ENCODE measurements around the gene IMPA2.
"Not testable (repeated sequence)": the region's sequence is repeated elsewhere in the genome, so short reads cannot be mapped to it uniquely, and the experiment has no call there.

The IMPA2 gene

DNA sequence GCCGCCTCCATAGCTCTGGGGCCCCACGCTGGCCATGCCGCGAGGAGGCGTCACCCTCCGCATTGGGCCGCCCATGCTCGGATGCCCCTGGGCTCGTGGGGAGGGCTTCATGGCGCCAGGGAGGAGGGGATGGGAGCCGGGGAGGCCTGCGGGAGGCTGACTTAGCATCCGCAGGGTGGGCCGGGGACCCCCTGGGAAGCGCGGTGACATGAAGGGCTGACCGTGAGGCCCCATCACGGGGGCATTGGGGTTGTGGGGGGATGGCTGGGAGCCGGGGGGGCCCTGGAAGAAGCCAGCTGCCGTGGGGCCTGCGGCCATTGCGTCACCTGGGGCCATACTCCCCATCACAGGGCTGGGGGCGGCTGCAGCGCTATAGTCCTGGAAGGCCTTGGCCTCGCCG is 86.4 kb downstream of the IMPA2 start:
- no peak overlapping the region for H3K4me2 ChIP-seq
- peaks cover 14 to 19% (median 17%) of the 10 kb centered on the region in 11 experiments; a peak in 18 of 22 replicates for H3K9me3 ChIP-seq (replicated peaks in 1 of 11)
- no peak for TF ChIP-seq Cebpa-rat (IDR thresholded peaks at IDR 0.05)
- H4K20me1 ChIP-seq, result no peaks in the 10 kb centered on the region
- H3K36me3 ChIP-seq, result no peaks in the 10 kb centered on the region
- H3K27ac ChIP-seq, result no peak overlapping the region
- no peak overlapping the region for H3K4me3 ChIP-seq
- no peaks in the 10 kb centered on the region for H3K27me3 ChIP-seq
- no peak overlapping the region for H3K9ac ChIP-seq
- H3K4me1 ChIP-seq, result peaks cover 0 to 5% (median 4%) of the 10 kb centered on the region in 10 experiments; a peak in 6 of 20 replicates

DNA sequence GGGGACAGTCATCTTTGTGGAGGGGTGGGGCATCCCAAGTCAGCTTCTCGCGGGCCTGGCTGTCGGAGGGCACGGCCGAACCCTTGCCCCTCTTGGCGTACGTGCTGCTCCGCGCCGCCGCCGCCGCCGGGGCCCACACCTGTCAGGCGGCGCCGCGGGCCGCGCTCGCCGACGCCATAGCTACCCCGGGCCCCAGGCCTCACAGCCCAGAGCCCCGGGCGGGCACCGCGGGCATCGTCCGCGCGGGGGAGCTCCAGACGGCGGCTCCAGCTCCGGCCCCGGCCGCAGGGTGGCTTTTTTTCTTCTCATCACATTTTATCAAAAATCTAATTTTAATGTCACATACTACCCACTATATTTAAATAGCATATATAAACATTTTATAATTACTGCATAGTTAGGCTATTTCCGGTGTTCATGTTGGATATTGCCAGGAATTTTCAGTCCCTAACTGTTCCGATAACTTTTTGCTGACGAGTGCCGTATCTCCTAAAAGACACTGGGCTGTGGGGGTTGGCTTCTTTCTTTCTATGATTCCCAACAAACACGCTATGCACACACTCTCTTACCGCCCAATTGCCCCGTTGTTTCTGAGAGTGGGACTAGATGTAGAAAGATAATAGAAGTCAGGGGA is 87.1 kb downstream of the IMPA2 start:
- H4K20me1 ChIP-seq, result not testable (repeated sequence)

DNA sequence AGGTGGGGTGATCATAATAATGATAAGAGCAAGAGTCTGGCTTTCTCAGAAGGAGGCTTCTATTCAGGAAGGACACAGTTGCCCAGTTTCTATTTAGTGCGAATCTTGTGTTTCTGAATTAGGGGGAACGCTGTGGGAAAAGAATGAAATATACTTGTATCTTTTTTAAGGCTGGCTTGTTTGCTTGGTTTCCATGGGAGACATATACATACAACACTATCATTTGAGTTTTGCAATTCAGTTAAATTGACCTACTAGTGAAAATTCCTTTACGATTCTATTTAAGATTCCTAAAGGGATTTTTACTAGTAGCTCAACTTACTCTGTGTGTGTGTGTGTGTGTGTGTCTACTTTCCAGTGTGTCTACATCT is 87.6 kb downstream of the IMPA2 start:
- no peak for TF ChIP-seq Cebpa-rat (IDR thresholded peaks at IDR 0.05)
- H3K27ac ChIP-seq, result no peak overlapping the region
- H3K4me2 ChIP-seq, result no peak overlapping the region

More for the DNA sequence above, 87.1 kb downstream of the IMPA2 start:
- H3K27me3 ChIP-seq, H3K4me2 ChIP-seq, H3K4me3 ChIP-seq, H3K9ac ChIP-seq, H3K4me1 ChIP-seq, H3K36me3 ChIP-seq, H3K27ac ChIP-seq: not testable (repeated sequence)
- H3K9me3 ChIP-seq (replicated peaks in 1 of 11), result peaks cover 14 to 19% (median 17%) of the 10 kb centered on the region in 11 experiments; a peak in 18 of 22 replicates

DNA sequence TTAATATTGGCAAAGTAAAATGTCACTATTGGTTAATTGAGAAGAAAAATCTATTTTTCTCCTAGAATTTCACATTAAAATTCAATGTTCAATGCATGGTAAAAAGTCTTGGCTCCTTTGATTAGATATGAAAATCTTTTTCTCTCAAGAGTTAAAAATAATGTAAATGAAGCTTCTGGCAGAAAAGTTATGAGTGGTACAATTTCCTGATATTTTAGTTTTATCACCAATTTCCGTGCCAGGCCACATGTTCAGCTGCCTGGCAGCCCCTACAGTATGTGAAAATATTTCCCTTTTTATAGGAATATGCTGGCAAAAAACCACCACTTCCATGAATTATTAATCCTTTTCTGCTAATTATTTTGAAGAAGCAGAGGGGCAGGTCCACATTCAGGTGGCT is 89.8 kb downstream of the IMPA2 start:
- not testable (repeated sequence) for H3K4me3 ChIP-seq

More for the DNA sequence above, 87.6 kb downstream of the IMPA2 start:
- Histone ChIP-seq H3K36me3 (no peaks in the 10 kb centered on the region), H3K4me3 (no peak overlapping the region), H3K4me1 (no peaks in the 10 kb centered on the region), H4K20me1 (no peaks in the 10 kb centered on the region), H3K9me3 (replicated peaks in 1 of 11) (peaks cover 14 to 19% (median 17%) of the 10 kb centered on the region in 11 experiments; a peak in 18 of 22 replicates), H3K27me3 (no peaks in the 10 kb centered on the region), H3K9ac (no peak overlapping the region)

DNA sequence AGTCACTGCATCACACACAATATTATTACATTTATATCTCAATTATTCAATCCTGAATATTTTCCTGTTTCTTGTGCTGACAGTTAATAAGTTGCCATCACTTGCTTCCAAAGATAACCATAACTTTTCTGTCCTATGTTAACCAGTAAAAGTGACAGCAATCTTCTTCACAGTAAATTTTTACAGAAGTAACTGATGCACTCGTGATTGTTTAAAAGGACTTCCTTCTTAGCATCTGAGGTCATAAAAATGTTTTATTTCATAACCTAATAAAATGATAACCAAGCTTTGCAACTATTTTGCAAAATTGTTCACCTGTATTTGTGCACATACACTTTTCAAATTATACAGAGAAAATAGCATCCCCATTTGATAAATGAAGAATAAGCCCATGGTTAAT is 91.7 kb downstream of the IMPA2 start:
- peaks cover under 1 to 5% (median 4%) of the 10 kb centered on the region in 11 experiments; a peak in 15 of 22 replicates for H3K9me3 ChIP-seq (replicated peaks in 1 of 11)
- H3K36me3 ChIP-seq, result no peaks in the 10 kb centered on the region
- no peak overlapping the region for H3K4me3 ChIP-seq
- no peak overlapping the region for H3K9ac ChIP-seq
- H4K20me1 ChIP-seq, result no peaks in the 10 kb centered on the region
- no peak overlapping the region for H3K4me2 ChIP-seq
- no peak overlapping the region for H3K27ac ChIP-seq
- no peaks in the 10 kb centered on the region for H3K27me3 ChIP-seq
- no peaks in the 10 kb centered on the region for H3K4me1 ChIP-seq
- no peak for TF ChIP-seq Cebpa-rat (IDR thresholded peaks at IDR 0.05)

More for the DNA sequence above, 89.8 kb downstream of the IMPA2 start:
- not testable (repeated sequence) for H3K9ac ChIP-seq, H3K4me1 ChIP-seq, H3K27ac ChIP-seq, H3K27me3 ChIP-seq, H3K4me2 ChIP-seq, H4K20me1 ChIP-seq, H3K36me3 ChIP-seq
- H3K9me3 ChIP-seq (replicated peaks in 1 of 11), result peaks cover 14 to 19% (median 17%) of the 10 kb centered on the region in 11 experiments; a peak in 18 of 22 replicates

DNA sequence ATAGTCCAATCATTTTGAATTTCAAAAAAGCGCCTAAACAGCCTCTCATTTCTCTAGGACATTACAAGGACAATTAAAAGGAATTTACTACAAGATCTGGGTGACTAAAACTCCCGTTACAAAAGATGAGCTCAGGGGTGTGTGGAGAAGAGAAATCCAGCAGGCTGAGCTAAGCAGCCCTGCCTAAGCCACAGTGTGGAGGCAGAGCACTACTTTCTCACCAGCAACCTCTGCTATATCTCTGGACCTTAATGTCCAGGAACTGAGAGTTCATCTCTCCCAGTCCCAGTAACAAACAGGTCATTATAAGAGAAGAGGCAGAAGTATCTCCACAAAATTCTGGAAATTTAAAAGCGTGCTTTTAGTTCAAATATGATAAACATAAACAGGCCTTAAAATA is 93.4 kb downstream of the IMPA2 start:
- Histone ChIP-seq H3K4me3 (no peak overlapping the region), H3K27ac (no peak overlapping the region), H3K4me1 (no peaks in the 10 kb centered on the region), H3K9me3 (replicated peaks in 1 of 11) (no peaks in the 10 kb centered on the region), H4K20me1 (no peaks in the 10 kb centered on the region), H3K27me3 (no peaks in the 10 kb centered on the region), H3K9ac (no peak overlapping the region), H3K4me2 (no peak overlapping the region), H3K36me3 (no peaks in the 10 kb centered on the region)
- TF ChIP-seq Cebpa-rat (IDR thresholded peaks at IDR 0.05), result no peak

DNA sequence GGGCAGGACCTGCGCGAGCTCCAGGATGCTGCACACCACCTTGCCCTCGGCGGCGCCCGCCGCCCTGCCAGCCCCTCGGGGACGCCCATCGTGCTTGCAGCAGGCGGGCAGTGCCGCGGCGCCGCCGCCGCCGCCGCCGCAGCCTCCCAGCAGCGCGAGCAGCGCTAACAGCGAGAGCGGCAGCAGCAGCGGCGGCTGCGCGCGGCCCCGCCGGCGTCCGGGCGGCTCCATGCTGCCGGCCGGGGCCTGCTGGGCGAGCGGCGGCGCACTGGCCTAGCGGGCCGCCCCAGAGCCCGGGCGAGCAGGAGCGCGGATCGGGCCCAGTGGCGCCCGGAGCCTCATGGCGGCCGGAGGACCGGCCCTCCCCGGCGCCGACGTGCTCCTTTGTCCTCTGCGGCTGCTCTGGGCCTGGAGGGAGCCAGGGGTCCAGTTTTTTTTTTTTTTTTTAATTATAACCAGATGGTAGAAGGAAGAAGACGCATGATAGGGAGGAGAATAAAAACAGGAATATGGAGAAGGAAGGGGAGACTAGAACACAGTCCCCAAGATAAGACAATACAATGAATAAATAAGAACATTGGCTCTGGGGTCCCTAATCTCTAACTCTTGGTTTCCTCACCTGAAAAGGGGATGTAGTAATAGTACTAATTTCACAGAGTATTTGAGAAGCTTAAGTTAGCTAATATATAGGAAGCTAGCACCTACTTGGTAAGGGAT is 95.3 kb downstream of the IMPA2 start:
- Histone ChIP-seq H3K9ac (no peak overlapping the region), H3K9me3 (replicated peaks in 1 of 11) (no peaks in the 10 kb centered on the region), H4K20me1 (no peaks in the 10 kb centered on the region), H3K27me3 (no peaks in the 10 kb centered on the region), H3K36me3 (no peaks in the 10 kb centered on the region), H3K4me1 (no peaks in the 10 kb centered on the region), H3K27ac (no peak overlapping the region), H3K4me2 (no peak overlapping the region), H3K4me3 (no peak overlapping the region)
- no peak for TF ChIP-seq Cebpa-rat (IDR thresholded peaks at IDR 0.05)

DNA sequence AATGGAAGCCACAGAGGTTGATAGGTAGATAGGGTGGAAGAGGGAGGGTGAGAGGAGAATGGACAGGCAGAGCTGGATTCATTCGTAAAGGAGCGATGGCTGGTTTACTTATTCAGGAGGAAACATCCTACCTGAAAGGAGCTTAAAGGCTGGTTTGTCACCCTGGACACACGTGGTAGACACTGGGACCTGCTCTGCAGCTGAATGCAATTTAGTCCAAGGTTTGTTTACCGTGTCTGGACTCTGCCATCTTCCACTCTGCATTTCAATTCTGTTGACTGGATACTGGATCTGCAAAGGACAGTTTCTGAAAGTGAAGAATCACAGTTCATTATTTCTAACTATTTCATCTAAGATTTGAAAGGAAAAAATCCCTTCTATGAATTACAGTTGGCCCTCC is 96.7 kb downstream of the IMPA2 start:
- not testable (repeated sequence) for H3K27ac ChIP-seq, H3K27me3 ChIP-seq, H3K36me3 ChIP-seq

DNA sequence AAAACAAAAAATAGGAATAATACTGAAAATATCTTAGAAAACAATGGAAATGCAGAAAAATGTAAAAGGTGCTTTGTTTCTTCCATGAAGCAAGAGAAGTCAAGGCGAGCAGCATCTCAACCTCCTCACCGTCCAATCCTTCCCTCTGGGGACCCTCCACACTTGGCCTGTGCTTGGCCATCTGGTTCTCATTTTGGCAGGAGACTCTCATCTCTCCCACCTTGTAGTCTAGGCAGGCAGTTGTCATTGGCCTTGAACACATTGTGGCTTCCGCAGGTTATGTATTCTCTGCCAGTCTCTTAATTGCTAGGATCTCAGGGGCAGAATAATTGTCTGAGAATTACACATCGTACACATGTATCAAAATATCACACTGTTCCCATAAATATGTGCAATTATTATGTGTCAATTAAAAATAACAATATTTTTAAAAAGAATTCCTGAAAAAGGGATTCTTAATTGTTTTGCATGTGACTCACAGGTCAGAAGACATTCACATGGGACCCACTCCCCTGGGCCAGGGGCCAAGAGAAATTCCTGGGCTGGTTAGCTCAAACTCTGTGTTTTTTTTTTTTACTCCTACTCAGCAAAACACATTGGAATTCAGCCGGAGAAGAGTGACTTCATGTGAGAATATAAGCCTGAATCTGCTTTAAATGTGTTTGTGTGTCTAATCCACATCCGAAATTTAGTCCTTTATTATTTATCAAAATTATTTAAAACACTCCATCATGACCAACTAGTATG is 98.4 kb downstream of the IMPA2 start:
- Histone ChIP-seq H3K9me3 (replicated peaks in 1 of 11) (no peaks in the 10 kb centered on the region), H3K27ac (no peak overlapping the region), H4K20me1 (no peaks in the 10 kb centered on the region), H3K4me3 (no peak overlapping the region), H3K4me1 (no peaks in the 10 kb centered on the region), H3K9ac (no peak overlapping the region), H3K27me3 (no peaks in the 10 kb centered on the region), H3K36me3 (no peaks in the 10 kb centered on the region), H3K4me2 (no peak overlapping the region)
- TF ChIP-seq Cebpa-rat (IDR thresholded peaks at IDR 0.05), result no peak

More for the DNA sequence above, 96.7 kb downstream of the IMPA2 start:
- not testable (repeated sequence) for H4K20me1 ChIP-seq; H3K4me3 ChIP-seq; H3K9me3 ChIP-seq (replicated peaks in 1 of 11); H3K4me2 ChIP-seq; H3K4me1 ChIP-seq; H3K9ac ChIP-seq
